Hippocampal formation (tissue), 2 donors: Measurements from ENCODE around the gene L3MBTL1.
A peak's percentile ranks its signal among the peaks of the same experiment; 100 is the strongest.

ENCODE experiments used
- DNase-seq, 2 donors: peaks; one replicate each; lab custom pipeline; 2025; lab: John Stamatoyannopoulos, UW

L3MBTL1 gene

DNA sequence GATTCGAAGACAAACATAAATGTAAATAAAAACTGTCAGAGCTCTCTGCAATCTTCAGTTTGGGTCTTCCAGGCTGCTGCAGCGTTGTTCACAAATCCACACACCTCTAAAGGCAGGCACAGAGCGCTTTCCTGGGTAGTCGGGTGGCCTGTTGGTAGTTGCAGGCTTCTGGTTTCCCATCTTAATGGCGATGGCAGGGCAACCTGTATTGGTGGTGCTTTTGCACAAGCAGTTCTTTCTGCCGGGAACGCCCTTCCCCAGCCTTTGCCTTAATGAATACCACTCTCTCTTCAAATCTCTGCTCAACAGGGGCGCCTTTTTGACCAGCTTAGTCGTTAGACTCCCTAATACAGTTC, 82.5 kb downstream of the L3MBTL1 start:
- no peak for DNase-seq

DNA sequence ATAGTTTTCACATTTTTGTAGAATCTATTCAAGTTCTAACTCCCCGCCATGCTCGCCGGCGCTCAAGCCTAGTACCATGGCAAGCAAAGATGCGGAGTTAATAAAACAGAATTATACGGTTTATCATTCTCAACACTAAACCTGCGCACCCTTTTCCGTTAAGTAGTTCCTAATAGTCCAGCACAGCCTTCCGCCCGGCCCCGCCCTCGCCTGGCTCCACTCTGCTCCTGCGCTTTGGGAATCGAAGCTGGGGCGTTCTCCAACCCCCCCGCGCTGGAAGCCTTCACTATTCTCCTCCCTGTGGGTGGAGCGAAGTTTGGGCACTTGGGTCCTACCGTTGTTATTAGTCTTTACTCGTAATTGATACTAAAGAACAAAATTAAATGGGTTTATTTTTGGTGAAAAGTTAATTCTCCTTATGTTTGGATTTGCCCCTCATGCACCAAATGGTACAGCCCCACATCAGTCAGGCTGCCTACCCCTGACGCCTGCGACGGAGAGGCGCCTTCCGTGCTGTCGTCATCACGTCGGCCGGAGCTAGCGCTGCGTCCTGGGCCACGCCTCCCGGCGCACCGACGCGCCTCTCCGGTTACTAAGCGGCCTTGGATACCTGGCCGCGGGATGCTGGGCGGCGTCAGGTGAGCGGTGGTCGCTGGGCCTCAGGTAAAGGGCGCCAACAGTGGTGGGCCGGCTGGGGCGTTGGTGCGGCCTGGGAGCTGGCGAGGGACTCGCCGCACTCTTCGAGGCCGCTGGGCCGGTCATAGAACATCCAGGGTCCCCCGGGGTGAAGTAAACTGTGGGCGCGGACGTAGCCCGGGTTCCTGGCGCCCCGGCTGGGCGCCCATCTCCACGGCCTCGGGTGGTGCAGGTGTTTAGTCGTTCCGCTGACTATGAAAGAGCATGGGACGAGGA, 83.2 kb downstream of the L3MBTL1 start, which contains the start of gene IFT52:
Gene IFT52, plus strand, starts transcription at position 546 of the 912 bp plus-strand sequence. CDS start 3,762 bp downstream, outside the sequence.
- DNase-seq = peak; percentile 93 to 96
